Loucy (cell line): ENCODE results near the gene SEMA6A.

Source experiments
- H2AFZ ChIP-seq: fragments of 200-600 bp; sonication (generic); 2 replicates; pipeline ENCODE4 v1.6.0; 2016; ENCODE audit warnings: antibody characterized with exemption, mild to moderate bottlenecking, low read length, moderate library complexity
- H3F3A ChIP-seq: fragments of 200-600 bp; 2 replicates; pipeline ENCODE4 v1.6.0; 2016; ENCODE audit warnings: antibody characterized with exemption, low read depth, mild to moderate bottlenecking
- H3K27me3 ChIP-seq: fragments of 200-600 bp; sonication (generic); 2 replicates; pipeline ENCODE4 v1.6.1; 2014; ENCODE audit warnings: low read length, mild to moderate bottlenecking; ENCODE audit not compliant: insufficient read depth, poor library complexity, severe bottlenecking
- H3K36me3 ChIP-seq: fragments of 200-600 bp; sonication (generic); 2 replicates; pipeline ENCODE4 v1.6.1; 2016; ENCODE audit warnings: low read length; ENCODE audit not compliant: insufficient read depth
- H3K4me1 ChIP-seq: fragments of 200-600 bp; sonication (generic); 2 replicates; pipeline ENCODE4 v1.5.1; 2014; ENCODE audit warnings: low read length, mild to moderate bottlenecking; ENCODE audit not compliant: insufficient read depth, poor library complexity, severe bottlenecking
- H3K4me2 ChIP-seq: fragments of 200-600 bp; sonication (generic); 2 replicates; pipeline ENCODE4 v1.6.0; 2014; ENCODE audit warnings: antibody characterized with exemption, low read length, low read depth, mild to moderate bottlenecking; ENCODE audit not compliant: poor library complexity, severe bottlenecking
- H3K4me3 ChIP-seq: fragments of 200-600 bp; sonication (generic); 2 replicates; pipeline ENCODE4 v1.5.1; 2014; ENCODE audit warnings: low read length, mild to moderate bottlenecking, mixed read lengths; ENCODE audit not compliant: poor library complexity, severe bottlenecking
- H3K79me2 ChIP-seq: fragments of 200-600 bp; sonication (generic); 2 replicates; pipeline ENCODE4 v1.6.1; 2014; ENCODE audit warnings: low read length; ENCODE audit not compliant: insufficient read depth
- H3K9ac ChIP-seq: fragments of 200-600 bp; sonication (generic); 2 replicates; pipeline ENCODE4 v1.6.0; 2014; ENCODE audit warnings: mild to moderate bottlenecking, low read depth, low read length, moderate library complexity; ENCODE audit not compliant: poor library complexity, severe bottlenecking
- H3K9me2 ChIP-seq: fragments of 200-600 bp; sonication (generic); replicated peaks from 2 replicates; pipeline ENCODE4 v1.6.1; 2016; ENCODE audit warnings: low read depth, low read length, mixed read lengths
- H3K9me3 ChIP-seq: fragments of 200-600 bp; sonication (generic); 2 replicates; pipeline ENCODE4 v1.6.1; 2014; ENCODE audit warnings: mild to moderate bottlenecking, antibody characterized with exemption, low read length, low read depth; ENCODE audit not compliant: insufficient read depth
- H4K20me1 ChIP-seq: fragments of 200-600 bp; sonication (generic); 2 replicates; pipeline ENCODE4 v1.6.0; 2014; ENCODE audit warnings: antibody characterized with exemption, low read length, mild to moderate bottlenecking; ENCODE audit not compliant: insufficient read depth, poor library complexity, severe bottlenecking
- EZH2phosphoT487 ChIP-seq: fragments of 200-600 bp; IDR thresholded peaks from 2 replicates; pipeline ENCODE4 v1.6.1; 2018; ENCODE audit warnings: antibody characterized with exemption, mild to moderate bottlenecking, moderate library complexity, borderline replicate concordance
- TF ChIP-seq, protein P1 (sequence below): fragments of 200-600 bp; sonication (generic); conservative IDR thresholded peaks from 2 replicates; pipeline ENCODE4 v1.5.1; 2014; ENCODE audit warnings: mild to moderate bottlenecking, antibody characterized with exemption, low read length

Gene SEMA6A

GRCh38 chr5:116583085-116583861, 8.7 kb upstream of the SEMA6A start:
- no peaks in the 10 kb centered on the region for H4K20me1 ChIP-seq
- no peaks in the 10 kb centered on the region for H3K79me2 ChIP-seq
- no peak overlapping the region for H3K9ac ChIP-seq
- H3K27me3 ChIP-seq, result no peaks in the 10 kb centered on the region
- no peak overlapping the region for H2AFZ ChIP-seq
- no peak overlapping the region for H3K4me2 ChIP-seq
- H3K9me3 ChIP-seq, result no peaks in the 10 kb centered on the region
- no peak for TF ChIP-seq EZH2phosphoT487
- TF ChIP-seq, protein P1, sequence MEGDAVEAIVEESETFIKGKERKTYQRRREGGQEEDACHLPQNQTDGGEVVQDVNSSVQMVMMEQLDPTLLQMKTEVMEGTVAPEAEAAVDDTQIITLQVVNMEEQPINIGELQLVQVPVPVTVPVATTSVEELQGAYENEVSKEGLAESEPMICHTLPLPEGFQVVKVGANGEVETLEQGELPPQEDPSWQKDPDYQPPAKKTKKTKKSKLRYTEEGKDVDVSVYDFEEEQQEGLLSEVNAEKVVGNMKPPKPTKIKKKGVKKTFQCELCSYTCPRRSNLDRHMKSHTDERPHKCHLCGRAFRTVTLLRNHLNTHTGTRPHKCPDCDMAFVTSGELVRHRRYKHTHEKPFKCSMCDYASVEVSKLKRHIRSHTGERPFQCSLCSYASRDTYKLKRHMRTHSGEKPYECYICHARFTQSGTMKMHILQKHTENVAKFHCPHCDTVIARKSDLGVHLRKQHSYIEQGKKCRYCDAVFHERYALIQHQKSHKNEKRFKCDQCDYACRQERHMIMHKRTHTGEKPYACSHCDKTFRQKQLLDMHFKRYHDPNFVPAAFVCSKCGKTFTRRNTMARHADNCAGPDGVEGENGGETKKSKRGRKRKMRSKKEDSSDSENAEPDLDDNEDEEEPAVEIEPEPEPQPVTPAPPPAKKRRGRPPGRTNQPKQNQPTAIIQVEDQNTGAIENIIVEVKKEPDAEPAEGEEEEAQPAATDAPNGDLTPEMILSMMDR, result no peak
- no peaks in the 10 kb centered on the region for H3K9me2 ChIP-seq
- no peak overlapping the region for H3K4me3 ChIP-seq
- H3K36me3 ChIP-seq, result no peaks in the 10 kb centered on the region
- H3K4me1 ChIP-seq, result no peaks in the 10 kb centered on the region
- H3F3A ChIP-seq, result no peaks in the 10 kb centered on the region

DNA sequence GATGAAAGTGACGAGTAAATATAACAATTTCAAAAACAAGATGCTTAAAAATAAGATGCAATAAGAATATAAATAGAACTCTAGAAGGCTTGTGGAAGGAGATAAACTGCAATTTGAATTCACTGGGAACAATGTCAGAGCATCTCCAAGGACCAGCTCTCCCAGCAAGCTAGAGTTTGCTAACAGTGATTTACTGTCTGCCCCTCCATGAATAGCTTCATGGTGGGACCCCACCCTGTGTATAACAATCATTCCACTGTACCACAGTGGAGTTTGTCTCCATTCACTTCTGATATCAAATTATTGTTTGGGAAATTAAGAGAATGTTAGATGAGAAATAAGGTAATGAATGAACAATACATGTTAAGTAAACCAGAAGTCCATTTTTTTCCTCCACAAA, 7.3 kb upstream of the SEMA6A start:
- Histone ChIP-seq H3K4me2 (no peak overlapping the region), H3K36me3 (no peaks in the 10 kb centered on the region), H3K27me3 (no peaks in the 10 kb centered on the region), H3K4me1 (peaks cover 5% of the 10 kb centered on the region), H3K79me2 (no peaks in the 10 kb centered on the region), H3K9ac (no peak overlapping the region), H4K20me1 (no peaks in the 10 kb centered on the region), H3K4me3 (no peak overlapping the region), H3F3A (no peaks in the 10 kb centered on the region), H3K9me3 (no peaks in the 10 kb centered on the region), H2AFZ (no peak overlapping the region), H3K9me2 (no peaks in the 10 kb centered on the region)
- TF ChIP-seq EZH2phosphoT487, result no peak
- TF ChIP-seq, protein P1, result no peak

- Histone ChIP-seq H3K36me3 (no peaks in the 10 kb centered on the region), H3K27me3 (peaks cover 3% of the 10 kb centered on the region), H3K4me1 (peaks cover 17% of the 10 kb centered on the region), H3K9ac (no peak overlapping the region), H3K79me2 (no peaks in the 10 kb centered on the region), H3K4me3 (no peak overlapping the region), H3K9me2 (no peaks in the 10 kb centered on the region), H3K9me3 (no peaks in the 10 kb centered on the region), H3K4me2 (no peak overlapping the region), H2AFZ (no peak overlapping the region), H4K20me1 (no peaks in the 10 kb centered on the region), H3F3A (no peaks in the 10 kb centered on the region)
- TF ChIP-seq, protein P1, result no peak
- TF ChIP-seq EZH2phosphoT487, result no peak
Measured at GRCh38 chr5:116579144-116579543, 4.5 kb upstream of the SEMA6A start.
